ENCODE data around the gene ITPR1.

ITPR1 gene

DNA sequence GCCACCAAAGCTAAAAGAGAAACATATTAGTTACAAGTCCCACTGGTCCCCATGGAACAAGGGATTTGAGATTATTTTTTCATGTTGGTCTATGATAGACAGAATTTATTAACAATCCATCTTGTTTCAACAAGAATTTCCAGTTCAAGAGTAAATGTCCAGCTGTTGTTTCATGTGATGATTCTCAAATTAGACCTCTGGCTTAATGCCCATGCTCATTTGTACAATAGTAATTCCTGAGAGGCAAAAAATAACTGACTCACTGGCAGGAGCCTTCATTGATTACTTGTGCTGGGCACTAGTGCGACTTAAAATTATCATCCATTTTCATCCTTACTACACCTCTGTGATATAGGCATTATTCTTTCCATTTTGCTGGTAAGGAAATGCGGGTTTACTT is 171.3 kb downstream of the ITPR1 start:
- H3K4me1 ChIP-seq (ENCODE audit: insufficient read depth, low read length, severe bottlenecking): no peaks in the 10 kb centered on the region

DNA sequence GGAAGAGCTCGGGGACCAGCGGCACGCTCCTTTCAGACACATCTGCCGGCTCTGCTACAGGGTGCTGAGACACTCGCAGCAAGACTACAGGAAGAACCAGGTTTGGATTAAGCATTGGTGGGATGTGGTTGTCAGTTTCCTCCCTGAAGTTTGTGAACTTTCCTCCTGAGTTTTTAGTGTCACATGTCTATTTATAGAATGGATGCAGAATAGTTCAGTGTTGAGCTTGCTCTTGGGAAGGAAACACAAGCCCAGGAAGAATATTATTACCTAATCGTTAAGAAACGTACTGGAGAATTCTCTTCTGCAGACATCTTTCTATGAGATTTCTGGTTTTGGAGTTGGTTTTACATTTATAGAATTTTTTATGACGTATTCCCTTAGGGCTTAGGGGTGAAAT is 172.0 kb downstream of the ITPR1 start:
- Histone ChIP-seq H3K9me3 (ENCODE audit: low read length) (no peaks in the 10 kb centered on the region), H3F3A (ENCODE audit: insufficient read depth, low read length) (no peaks in the 10 kb centered on the region), H3K27me3 (ENCODE audit: insufficient read depth, low read length) (no peaks in the 10 kb centered on the region), H4K20me1 (ENCODE audit: insufficient read depth, low read length) (no peaks in the 10 kb centered on the region), H3K9ac (ENCODE audit: low read length) (no peak overlapping the region), H3K79me2 (ENCODE audit: insufficient read depth, low read length) (no peaks in the 10 kb centered on the region), H3K4me3 (ENCODE audit: low read depth, low read length, poor library complexity, severe bottlenecking) (no peak overlapping the region), H3K4me1 (ENCODE audit: insufficient read depth, low read length, severe bottlenecking) (no peaks in the 10 kb centered on the region), H3K4me2 (ENCODE audit: low read length) (no peak overlapping the region), H3K36me3 (ENCODE audit: insufficient read depth, low read length) (0 out of 2 replicates have a peak, but pooled peaks cover 3% of the 10 kb centered on the region), H2AFZ (ENCODE audit: low read length) (no peak overlapping the region), H3K27ac (ENCODE audit: low read depth, low read length, poor library complexity, severe bottlenecking) (no peak overlapping the region), H3K9me2 (ENCODE audit: low read depth, low read length) (no peaks in the 10 kb centered on the region)
- TF ChIP-seq, protein P1, sequence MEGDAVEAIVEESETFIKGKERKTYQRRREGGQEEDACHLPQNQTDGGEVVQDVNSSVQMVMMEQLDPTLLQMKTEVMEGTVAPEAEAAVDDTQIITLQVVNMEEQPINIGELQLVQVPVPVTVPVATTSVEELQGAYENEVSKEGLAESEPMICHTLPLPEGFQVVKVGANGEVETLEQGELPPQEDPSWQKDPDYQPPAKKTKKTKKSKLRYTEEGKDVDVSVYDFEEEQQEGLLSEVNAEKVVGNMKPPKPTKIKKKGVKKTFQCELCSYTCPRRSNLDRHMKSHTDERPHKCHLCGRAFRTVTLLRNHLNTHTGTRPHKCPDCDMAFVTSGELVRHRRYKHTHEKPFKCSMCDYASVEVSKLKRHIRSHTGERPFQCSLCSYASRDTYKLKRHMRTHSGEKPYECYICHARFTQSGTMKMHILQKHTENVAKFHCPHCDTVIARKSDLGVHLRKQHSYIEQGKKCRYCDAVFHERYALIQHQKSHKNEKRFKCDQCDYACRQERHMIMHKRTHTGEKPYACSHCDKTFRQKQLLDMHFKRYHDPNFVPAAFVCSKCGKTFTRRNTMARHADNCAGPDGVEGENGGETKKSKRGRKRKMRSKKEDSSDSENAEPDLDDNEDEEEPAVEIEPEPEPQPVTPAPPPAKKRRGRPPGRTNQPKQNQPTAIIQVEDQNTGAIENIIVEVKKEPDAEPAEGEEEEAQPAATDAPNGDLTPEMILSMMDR (IDR thresholded peaks at IDR 0.05; ENCODE audit: low read length): no peak
- TF ChIP-seq EZH2 (IDR thresholded peaks at IDR 0.05; ENCODE audit: borderline replicate concordance, low read length): no peak

More for the DNA sequence above, 171.3 kb downstream of the ITPR1 start:
- no peak overlapping the region for H3K4me2 ChIP-seq (ENCODE audit: low read length)
- no peak overlapping the region for H2AFZ ChIP-seq (ENCODE audit: low read length)
- no peak overlapping the region for H3K9ac ChIP-seq (ENCODE audit: low read length)
- H4K20me1 ChIP-seq (ENCODE audit: insufficient read depth, low read length): no peaks in the 10 kb centered on the region
- no peak overlapping the region for H3K27ac ChIP-seq (ENCODE audit: low read depth, low read length, poor library complexity, severe bottlenecking)
- no peaks in the 10 kb centered on the region for H3K9me2 ChIP-seq (ENCODE audit: low read depth, low read length)
- no peaks in the 10 kb centered on the region for H3F3A ChIP-seq (ENCODE audit: insufficient read depth, low read length)
- H3K9me3 ChIP-seq (ENCODE audit: low read length): no peaks in the 10 kb centered on the region
- no peaks in the 10 kb centered on the region for H3K27me3 ChIP-seq (ENCODE audit: insufficient read depth, low read length)
- TF ChIP-seq, protein P1 (IDR thresholded peaks at IDR 0.05; ENCODE audit: low read length): no peak
- no peak for TF ChIP-seq EZH2 (IDR thresholded peaks at IDR 0.05; ENCODE audit: borderline replicate concordance, low read length)
- H3K4me3 ChIP-seq (ENCODE audit: low read depth, low read length, poor library complexity, severe bottlenecking): no peak overlapping the region
- no peaks in the 10 kb centered on the region for H3K79me2 ChIP-seq (ENCODE audit: insufficient read depth, low read length)
- H3K36me3 ChIP-seq (ENCODE audit: insufficient read depth, low read length): no peaks in the 10 kb centered on the region

DNA sequence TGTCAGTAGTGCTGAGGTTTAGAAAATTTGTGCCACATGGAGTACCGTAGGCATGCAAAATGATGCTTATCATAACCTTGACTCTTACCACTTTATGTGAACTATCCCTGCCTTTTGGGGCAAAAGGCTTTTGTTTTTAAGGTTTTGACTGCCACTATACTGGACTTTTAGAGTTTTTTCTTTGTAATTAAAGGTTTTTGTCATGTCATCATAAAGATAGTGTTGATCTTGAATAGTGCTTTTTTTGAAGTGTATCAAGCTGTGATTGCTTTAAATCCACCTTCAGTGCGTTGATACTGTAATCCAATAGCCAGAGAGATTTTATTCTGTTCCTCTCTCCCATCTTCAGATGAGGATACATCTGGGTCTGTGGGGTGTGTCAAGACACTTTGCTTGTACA is 172.9 kb downstream of the ITPR1 start:
- no peak overlapping the region for H2AFZ ChIP-seq (ENCODE audit: low read length)
- H3K4me3 ChIP-seq (ENCODE audit: low read depth, low read length, poor library complexity, severe bottlenecking): no peak overlapping the region
- no peaks in the 10 kb centered on the region for H3K9me2 ChIP-seq (ENCODE audit: low read depth, low read length)
- no peaks in the 10 kb centered on the region for H3K27me3 ChIP-seq (ENCODE audit: insufficient read depth, low read length)
- H3K79me2 ChIP-seq (ENCODE audit: insufficient read depth, low read length): no peaks in the 10 kb centered on the region
- TF ChIP-seq EZH2 (IDR thresholded peaks at IDR 0.05; ENCODE audit: borderline replicate concordance, low read length): no peak
- TF ChIP-seq, protein P1 (IDR thresholded peaks at IDR 0.05; ENCODE audit: low read length): no peak
- no peaks in the 10 kb centered on the region for H3K9me3 ChIP-seq (ENCODE audit: low read length)
- H3K27ac ChIP-seq (ENCODE audit: low read depth, low read length, poor library complexity, severe bottlenecking): no peak overlapping the region
- 0 out of 2 replicates have a peak, but pooled peaks cover 3% of the 10 kb centered on the region for H3K36me3 ChIP-seq (ENCODE audit: insufficient read depth, low read length)
- H3K9ac ChIP-seq (ENCODE audit: low read length): no peak overlapping the region
- H3K4me1 ChIP-seq (ENCODE audit: insufficient read depth, low read length, severe bottlenecking): no peaks in the 10 kb centered on the region
- no peak overlapping the region for H3K4me2 ChIP-seq (ENCODE audit: low read length)
- no peaks in the 10 kb centered on the region for H3F3A ChIP-seq (ENCODE audit: insufficient read depth, low read length)
- H4K20me1 ChIP-seq (ENCODE audit: insufficient read depth, low read length): no peaks in the 10 kb centered on the region
